ENCODE data around the gene PWP1.
A peak's percentile ranks its signal among the peaks of the same experiment; 100 is the strongest.

Gene PWP1

GRCh38 chr12:107685360-107686248 lies at the start of gene PWP1:
TSS of gene PWP1 (plus strand) at chr12:107685799. CDS start at chr12:107685900, 101 bp downstream.
- peak within 1 kb of the TSS; percentile 100 for H3K4me3 ChIP-seq (ENCODE audit: low read length)
- TF ChIP-seq CTCF (conservative IDR thresholded peaks at IDR 0.05; ENCODE audit: low read length), result no peak
- DNase-seq (ENCODE audit: low read depth), result peak; percentile 93

GRCh38 chr12:107641154-107641553 lies 44.4 kb upstream of the PWP1 start:
- DNase-seq (ENCODE audit: low read depth), result no peak
- no peak overlapping the region for H3K4me3 ChIP-seq (ENCODE audit: low read length)
- TF ChIP-seq CTCF (conservative IDR thresholded peaks at IDR 0.05; ENCODE audit: low read length), result no peak

GRCh38 chr12:107642240-107642639 lies 43.4 kb upstream of the PWP1 start:
- TF ChIP-seq CTCF (conservative IDR thresholded peaks at IDR 0.05; ENCODE audit: low read length), result no peak
- H3K4me3 ChIP-seq (ENCODE audit: low read length), result no peak overlapping the region
- DNase-seq (ENCODE audit: low read depth), result no peak

GRCh38 chr12:107645630-107646333 lies 39.8 kb upstream of the PWP1 start:
- H3K4me3 ChIP-seq (ENCODE audit: low read length), result no peak overlapping the region
- DNase-seq (ENCODE audit: low read depth), result no peak
- no peak for TF ChIP-seq CTCF (conservative IDR thresholded peaks at IDR 0.05; ENCODE audit: low read length)

- no peak for DNase-seq (ENCODE audit: low read depth)
- H3K4me3 ChIP-seq (ENCODE audit: low read length), result no peak overlapping the region
- TF ChIP-seq CTCF (conservative IDR thresholded peaks at IDR 0.05; ENCODE audit: low read length), result no peak
Measured at GRCh38 chr12:107646436-107646835, 39.2 kb upstream of the PWP1 start.

- H3K4me3 ChIP-seq (ENCODE audit: low read length), result no peak overlapping the region
- no peak for DNase-seq (ENCODE audit: low read depth)
- TF ChIP-seq CTCF (conservative IDR thresholded peaks at IDR 0.05; ENCODE audit: low read length), result no peak
Measured at GRCh38 chr12:107649661-107650061, 35.9 kb upstream of the PWP1 start.

All from AG10803 (cell line).